ENCODE data around the gene SLC4A1AP. TPM values are rescaled to one million over a fixed set of nuclear protein-coding genes. Genes with fewer than 3 reads are reported as not detected.

The SLC4A1AP gene
- total RNA-seq, 1 experiment from 2014 or later, result 19.8 TPM

GRCh38 chr2:27672723-27673486, 9.2 kb downstream of the SLC4A1AP start:
- Histone ChIP-seq H3K36me3 (ENCODE audit: control insufficient read depth in 1 of 2, insufficient read depth in 2 of 2, low read length in 2 of 2) (peaks cover 33 to 35% of the 10 kb centered on the region in 2 experiments; a peak in 3 of 4 replicates), H3K9ac (ENCODE audit: low read length) (no peak overlapping the region), H3K9me2 (ENCODE audit: insufficient read depth) (no peaks in the 10 kb centered on the region), H3K79me2 (ENCODE audit: insufficient read depth, low read length) (no peaks in the 10 kb centered on the region), H2AFZ (ENCODE audit: low read depth, low read length, poor library complexity, severe bottlenecking) (no peak overlapping the region), H3K9me3 (ENCODE audit: control insufficient read depth in 1 of 2, insufficient read depth in 1 of 2, low read depth in 1 of 2, low read length in 2 of 2) (no peaks in the 10 kb centered on the region), H3K27me3 (ENCODE audit: insufficient read depth, low read length) (no peaks in the 10 kb centered on the region), H3K27ac (ENCODE audit: low read depth, low read length) (no peak overlapping the region), H3K4me1 (ENCODE audit: control insufficient read depth in 1 of 2, insufficient read depth in 2 of 2, low read length in 2 of 2) (no peaks in the 10 kb centered on the region), H4K20me1 (ENCODE audit: insufficient read depth) (no peaks in the 10 kb centered on the region; the same call in 1 of the 2 replicates), H3K4me2 (ENCODE audit: low read length) (no peak overlapping the region), H3K4me3 (replicated peaks in 1 of 2; ENCODE audit: low read depth in 1 of 2, low read length in 2 of 2) (no peak overlapping the region)
- ChIA-PET RAD21 (ENCODE audit: low non-redundant PET in 1 of 2, low total read pairs in 2 of 2, uncharacterized antibody in 2 of 2, unreplicated experiment in 2 of 2) (no interaction called here), CTCF (interaction anchor here (3.4 kb wide), 1 partner anchor 10 kb away, joined by 18 read pairs; no protein-coding TSS in a partner anchor), POLR2A (no interaction called here)
- ATAC-seq (no peak), DNase-seq (ENCODE audit: low read depth, low spot score) (no peak)
- no peak for TF ChIP-seq SIN3A (IDR thresholded peaks at IDR 0.05; ENCODE audit: low read depth)
- TF ChIP-seq, protein P1, sequence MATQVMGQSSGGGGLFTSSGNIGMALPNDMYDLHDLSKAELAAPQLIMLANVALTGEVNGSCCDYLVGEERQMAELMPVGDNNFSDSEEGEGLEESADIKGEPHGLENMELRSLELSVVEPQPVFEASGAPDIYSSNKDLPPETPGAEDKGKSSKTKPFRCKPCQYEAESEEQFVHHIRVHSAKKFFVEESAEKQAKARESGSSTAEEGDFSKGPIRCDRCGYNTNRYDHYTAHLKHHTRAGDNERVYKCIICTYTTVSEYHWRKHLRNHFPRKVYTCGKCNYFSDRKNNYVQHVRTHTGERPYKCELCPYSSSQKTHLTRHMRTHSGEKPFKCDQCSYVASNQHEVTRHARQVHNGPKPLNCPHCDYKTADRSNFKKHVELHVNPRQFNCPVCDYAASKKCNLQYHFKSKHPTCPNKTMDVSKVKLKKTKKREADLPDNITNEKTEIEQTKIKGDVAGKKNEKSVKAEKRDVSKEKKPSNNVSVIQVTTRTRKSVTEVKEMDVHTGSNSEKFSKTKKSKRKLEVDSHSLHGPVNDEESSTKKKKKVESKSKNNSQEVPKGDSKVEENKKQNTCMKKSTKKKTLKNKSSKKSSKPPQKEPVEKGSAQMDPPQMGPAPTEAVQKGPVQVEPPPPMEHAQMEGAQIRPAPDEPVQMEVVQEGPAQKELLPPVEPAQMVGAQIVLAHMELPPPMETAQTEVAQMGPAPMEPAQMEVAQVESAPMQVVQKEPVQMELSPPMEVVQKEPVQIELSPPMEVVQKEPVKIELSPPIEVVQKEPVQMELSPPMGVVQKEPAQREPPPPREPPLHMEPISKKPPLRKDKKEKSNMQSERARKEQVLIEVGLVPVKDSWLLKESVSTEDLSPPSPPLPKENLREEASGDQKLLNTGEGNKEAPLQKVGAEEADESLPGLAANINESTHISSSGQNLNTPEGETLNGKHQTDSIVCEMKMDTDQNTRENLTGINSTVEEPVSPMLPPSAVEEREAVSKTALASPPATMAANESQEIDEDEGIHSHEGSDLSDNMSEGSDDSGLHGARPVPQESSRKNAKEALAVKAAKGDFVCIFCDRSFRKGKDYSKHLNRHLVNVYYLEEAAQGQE (IDR thresholded peaks at IDR 0.05; ENCODE audit: low read depth), result no peak
- no peak for TF ChIP-seq FOSL1 (IDR thresholded peaks at IDR 0.05; ENCODE audit: low read depth)
- TF ChIP-seq SRF (IDR thresholded peaks at IDR 0.05; ENCODE audit: low read depth), result no peak
- TF ChIP-seq EZH2phosphoT487 (IDR thresholded peaks at IDR 0.05; ENCODE audit: borderline replicate concordance), result no peak
- no peak for TF ChIP-seq CTCF (IDR thresholded peaks at IDR 0.05 in 2 of 3, conservative IDR thresholded peaks at IDR 0.05 in 1 of 3; ENCODE audit: borderline replicate concordance in 1 of 3, insufficient read depth in 1 of 3, low read depth in 2 of 3, low read length in 2 of 3)
- no TSS peak for BruUV-seq (replicated peaks)
- intact Hi-C loops (cut with micrococcal nuclease), result no loop called here

Measured in HCT116 (cell line).